HL-60 (cell line): ENCODE data around the gene CLNK.

Experiments
- DNase-seq, 2 experiments: peaks; one replicate each; pipeline ENCODE4 v3.0.0-alpha.2; 2010 to 2020; ENCODE audit warnings: low read depth in 1 of 2, low spot score in 1 of 2
- H3K27ac ChIP-seq: fragments of 250-450 bp; sonication (Bioruptor Pico); replicated peaks from 2 replicates; pipeline ENCODE4 v1.5.1; 2020; ENCODE audit warnings: mild to moderate bottlenecking, moderate library complexity
- H3K27me3 ChIP-seq: fragments of 250-450 bp; sonication (Bioruptor Pico); 2 replicates; pipeline ENCODE4 v1.5.1; 2021; ENCODE audit warnings: mild to moderate bottlenecking, moderate library complexity; ENCODE audit not compliant: insufficient read depth, poor library complexity, severe bottlenecking
- H3K4me3 ChIP-seq: replicated peaks from 2 replicates; pipeline ENCODE4 v1.5.1; 2011; ENCODE audit warnings: mild to moderate bottlenecking, control low read depth, low read length; ENCODE audit not compliant: insufficient read depth
- GABPA ChIP-seq: IDR thresholded peaks from 2 replicates; pipeline ENCODE4 v1.6.1; 2012; ENCODE audit warnings: low read depth
- POLR2AphosphoS5 ChIP-seq: IDR thresholded peaks from 2 replicates; pipeline ENCODE4 v1.6.1; 2012; ENCODE audit warnings: low read depth
- REST ChIP-seq: IDR thresholded peaks from 2 replicates; pipeline ENCODE4 v1.6.1; 2012; ENCODE audit warnings: low read depth; ENCODE audit not compliant: insufficient replicate concordance
- SPI1 ChIP-seq: IDR thresholded peaks from 2 replicates; pipeline ENCODE4 v1.6.1; 2012; ENCODE audit warnings: low read depth, mild to moderate bottlenecking, borderline replicate concordance
- TF ChIP-seq, protein P1 (sequence below): IDR thresholded peaks from one replicate; pipeline ENCODE4 v1.5.1; 2011; ENCODE audit warnings: low read length, control low read depth, inconsistent platforms; ENCODE audit not compliant: insufficient read depth

Gene CLNK

DNA sequence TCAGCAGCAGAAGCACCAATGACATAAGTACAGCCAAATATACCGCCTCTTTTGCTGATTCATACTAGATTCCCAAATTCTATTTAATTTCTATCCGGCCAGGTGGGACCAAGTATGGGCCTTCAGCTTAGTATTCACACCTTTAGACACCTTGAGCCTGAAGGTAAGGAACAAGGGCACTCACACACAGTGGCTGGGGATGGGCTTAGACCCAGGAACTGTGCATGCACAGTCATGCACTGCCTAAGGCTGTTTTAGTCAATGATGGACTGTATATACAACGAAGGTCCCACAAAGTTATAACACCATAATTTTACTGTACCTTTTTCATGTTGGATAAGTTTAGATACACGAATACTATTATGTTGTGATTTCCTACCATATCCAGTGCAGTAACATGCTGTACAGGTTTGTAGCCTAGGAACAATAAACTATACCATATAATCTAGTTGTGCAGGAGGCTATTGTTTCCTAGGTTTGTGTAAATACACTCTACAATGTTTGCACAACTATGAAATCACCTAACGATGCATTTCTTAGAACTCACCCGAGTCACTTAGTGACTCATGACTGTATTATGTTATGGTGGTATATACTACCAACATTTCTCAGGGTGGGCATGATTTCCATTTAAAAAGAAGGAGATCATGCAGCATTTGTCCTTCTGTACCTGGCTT lies 9.7 kb upstream of the CLNK start:
- Histone ChIP-seq H3K27ac (no peak overlapping the region), H3K4me3 (no peak overlapping the region), H3K27me3 (no peaks in the 10 kb centered on the region)
- no peak for DNase-seq
- TF ChIP-seq REST (no peak), SPI1 (no peak), GABPA (no peak), POLR2AphosphoS5 (no peak)
- TF ChIP-seq, protein P1, sequence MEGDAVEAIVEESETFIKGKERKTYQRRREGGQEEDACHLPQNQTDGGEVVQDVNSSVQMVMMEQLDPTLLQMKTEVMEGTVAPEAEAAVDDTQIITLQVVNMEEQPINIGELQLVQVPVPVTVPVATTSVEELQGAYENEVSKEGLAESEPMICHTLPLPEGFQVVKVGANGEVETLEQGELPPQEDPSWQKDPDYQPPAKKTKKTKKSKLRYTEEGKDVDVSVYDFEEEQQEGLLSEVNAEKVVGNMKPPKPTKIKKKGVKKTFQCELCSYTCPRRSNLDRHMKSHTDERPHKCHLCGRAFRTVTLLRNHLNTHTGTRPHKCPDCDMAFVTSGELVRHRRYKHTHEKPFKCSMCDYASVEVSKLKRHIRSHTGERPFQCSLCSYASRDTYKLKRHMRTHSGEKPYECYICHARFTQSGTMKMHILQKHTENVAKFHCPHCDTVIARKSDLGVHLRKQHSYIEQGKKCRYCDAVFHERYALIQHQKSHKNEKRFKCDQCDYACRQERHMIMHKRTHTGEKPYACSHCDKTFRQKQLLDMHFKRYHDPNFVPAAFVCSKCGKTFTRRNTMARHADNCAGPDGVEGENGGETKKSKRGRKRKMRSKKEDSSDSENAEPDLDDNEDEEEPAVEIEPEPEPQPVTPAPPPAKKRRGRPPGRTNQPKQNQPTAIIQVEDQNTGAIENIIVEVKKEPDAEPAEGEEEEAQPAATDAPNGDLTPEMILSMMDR = no peak

DNA sequence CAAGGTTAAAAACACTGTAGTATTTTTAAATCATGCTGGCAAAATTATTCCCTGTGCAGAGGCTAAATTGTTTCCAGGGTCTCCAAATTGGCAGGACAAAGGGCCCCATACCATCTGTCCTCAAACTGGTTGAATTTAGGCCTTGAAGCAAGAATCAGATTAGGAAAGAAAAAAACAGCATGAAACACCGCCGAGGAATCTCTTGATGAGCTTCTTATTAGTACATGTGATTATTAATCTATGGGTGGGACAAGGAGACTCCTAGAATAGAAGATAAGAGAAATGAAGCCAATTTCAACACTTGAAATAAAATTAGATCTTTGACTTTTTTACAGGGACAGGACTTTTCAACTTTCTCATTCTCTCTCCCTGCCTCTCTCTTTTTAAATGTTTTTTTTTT lies 7.1 kb upstream of the CLNK start:
- no peak overlapping the region for H3K27ac ChIP-seq
- no peaks in the 10 kb centered on the region for H3K27me3 ChIP-seq
- TF ChIP-seq, protein P1 = no peak
- TF ChIP-seq GABPA (no peak), SPI1 (no peak), POLR2AphosphoS5 (no peak)
- no peak for DNase-seq
- no peak overlapping the region for H3K4me3 ChIP-seq

DNA sequence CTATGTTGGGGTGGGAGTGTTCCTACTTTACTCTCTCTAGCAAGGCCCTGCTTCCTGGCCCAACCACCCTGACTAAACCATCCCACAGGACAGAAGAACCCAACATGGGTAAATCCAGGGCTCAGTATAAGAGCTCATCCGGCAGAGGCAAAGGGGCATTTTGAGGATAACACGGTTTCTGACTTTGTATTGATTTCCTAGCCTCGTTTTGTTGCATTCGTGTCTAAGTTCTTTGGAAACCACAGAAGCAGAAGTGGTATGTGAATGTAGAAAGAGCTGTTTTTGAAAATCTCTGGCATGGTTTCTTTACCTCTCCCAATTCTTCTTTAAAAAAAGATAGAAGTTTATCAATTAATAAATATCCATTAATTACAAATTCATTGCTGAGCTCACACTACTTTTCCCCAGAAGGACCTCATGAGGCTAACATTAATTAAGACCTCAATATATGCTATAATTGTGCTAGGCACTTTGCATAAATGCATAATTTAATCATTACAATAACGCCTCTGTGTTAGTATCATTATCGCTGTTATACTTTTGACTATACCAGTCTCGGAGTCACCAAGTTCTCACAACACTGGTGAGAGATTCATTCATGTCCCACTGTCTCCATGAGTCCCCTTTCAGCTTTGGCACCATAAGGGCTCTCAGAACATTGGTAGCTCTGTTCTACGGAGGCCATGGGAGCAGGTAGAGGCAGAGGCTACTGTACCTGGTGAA lies 5.8 kb upstream of the CLNK start:
- DNase-seq = no peak
- no peak overlapping the region for H3K27ac ChIP-seq
- H3K4me3 ChIP-seq = no peak overlapping the region
- TF ChIP-seq SPI1 (peak; percentile 79), GABPA (no peak)
- no peaks in the 10 kb centered on the region for H3K27me3 ChIP-seq

DNA sequence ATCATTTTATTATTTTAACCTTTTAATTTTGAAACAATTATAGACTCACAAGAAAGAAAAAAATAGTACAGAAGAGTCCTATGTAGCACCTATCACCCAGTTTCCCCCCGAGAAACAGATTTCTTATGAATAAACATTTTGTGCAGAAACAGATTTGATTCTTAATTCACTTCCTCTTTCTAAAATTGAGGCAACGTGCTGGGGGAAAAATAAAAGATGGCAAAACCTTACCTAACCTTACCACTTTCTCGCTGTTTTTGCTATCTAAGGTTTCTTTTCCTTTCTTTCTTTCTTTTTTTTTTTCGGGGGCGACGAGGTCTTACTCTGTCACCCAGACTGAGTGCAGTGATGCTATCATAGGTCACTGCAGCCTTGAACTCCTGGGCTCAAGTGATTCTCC lies 4.3 kb upstream of the CLNK start:
- no peak for DNase-seq
- H3K27me3 ChIP-seq = no peaks in the 10 kb centered on the region
- H3K4me3 ChIP-seq = no peak overlapping the region
- TF ChIP-seq POLR2AphosphoS5 (no peak), SPI1 (peak; percentile 86), GABPA (no peak), REST (no peak)
- TF ChIP-seq, protein P1 = no peak
- H3K27ac ChIP-seq = no peak overlapping the region
